ENCODE data around the gene LRRC7.

- no peak for TF ChIP-seq POLR2A (IDR thresholded peaks at IDR 0.05)
- no peak for TF ChIP-seq CTCF (IDR thresholded peaks at IDR 0.05)
- TF ChIP-seq POLR2AphosphoS5 (IDR thresholded peaks at IDR 0.05) = no peak
These were observed 198.9 kb downstream of the LRRC7 start for GRCh38 chr1:69766431-69767180.

All from gastroesophageal sphincter (tissue), 3 donors.